RPMI7951 (cell line): Measurements from ENCODE around the gene ERC2. TPM values are rescaled to one million over a fixed set of nuclear protein-coding genes. Genes with fewer than 3 reads are reported as not detected.

Experiments used
- DNase-seq: peaks from one replicate; pipeline ENCODE4 v3.0.0-alpha.2; 2012; ENCODE audit warnings: low read depth
- total RNA-seq: library from RNA; depleted of rRNA; stranded (reverse); fragments of >200 nt; shearing (Covaris generic); gene quantifications from 2 replicates; pipeline ENCODE4 v1.2.3, GENCODE V29; 2014

The ERC2 gene
- total RNA-seq, 1 experiment from 2014 or later: 0.24 TPM

DNA sequence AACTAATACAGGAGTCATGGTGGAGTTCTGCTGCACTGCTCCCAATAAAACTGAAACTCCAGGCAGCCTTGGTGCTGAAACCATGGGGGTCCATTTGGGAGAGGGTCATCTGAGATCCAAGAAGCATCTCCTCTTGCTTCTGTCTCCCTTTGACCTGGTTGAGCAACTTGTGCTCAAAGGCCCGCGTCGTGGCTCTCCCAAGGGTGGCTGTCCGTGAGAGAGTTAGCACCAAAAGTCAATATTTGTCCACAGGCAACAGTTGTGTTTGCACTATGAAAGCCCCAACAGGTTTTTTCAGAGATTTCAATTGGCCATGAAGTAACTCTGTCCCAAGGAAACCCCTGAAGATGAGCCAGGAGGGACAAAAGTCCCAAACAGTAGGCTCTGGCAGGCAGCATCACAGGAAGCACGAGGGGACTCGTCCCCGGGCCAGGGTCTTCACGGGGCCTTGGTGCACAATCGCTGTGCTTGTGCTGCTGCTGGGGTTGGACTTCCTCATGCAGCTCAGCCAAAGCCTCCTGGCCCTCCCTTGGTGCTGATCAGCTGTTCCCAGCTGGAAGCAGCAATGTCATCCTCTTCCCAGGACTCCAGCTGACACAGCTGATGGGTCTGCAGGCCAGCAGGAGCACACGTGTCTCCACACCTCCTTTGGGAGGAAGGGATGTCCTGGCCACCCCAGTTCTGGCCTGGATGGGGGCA is 941.8 kb downstream of the ERC2 start:
- no peak for DNase-seq

DNA sequence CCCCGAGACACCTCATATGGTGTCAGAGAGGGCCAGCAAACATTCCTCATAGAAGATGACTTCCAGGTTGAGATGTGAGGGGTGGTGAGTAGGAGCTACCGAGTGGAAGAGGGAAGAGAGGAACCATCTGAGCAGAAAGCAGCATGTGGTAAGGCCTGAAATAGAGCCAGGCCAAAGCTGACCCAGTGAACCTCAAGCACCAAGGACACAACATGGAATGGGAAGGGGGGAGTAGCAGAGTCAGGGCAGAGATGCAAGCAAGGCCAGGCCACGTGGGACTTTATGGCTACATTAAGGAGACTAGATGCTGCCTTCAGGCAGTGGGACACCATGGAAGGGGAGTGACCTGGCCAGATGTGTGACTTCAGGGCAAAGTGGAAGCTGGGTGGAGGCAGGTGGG is 942.8 kb downstream of the ERC2 start:
- DNase-seq: peak; percentile 68

DNA sequence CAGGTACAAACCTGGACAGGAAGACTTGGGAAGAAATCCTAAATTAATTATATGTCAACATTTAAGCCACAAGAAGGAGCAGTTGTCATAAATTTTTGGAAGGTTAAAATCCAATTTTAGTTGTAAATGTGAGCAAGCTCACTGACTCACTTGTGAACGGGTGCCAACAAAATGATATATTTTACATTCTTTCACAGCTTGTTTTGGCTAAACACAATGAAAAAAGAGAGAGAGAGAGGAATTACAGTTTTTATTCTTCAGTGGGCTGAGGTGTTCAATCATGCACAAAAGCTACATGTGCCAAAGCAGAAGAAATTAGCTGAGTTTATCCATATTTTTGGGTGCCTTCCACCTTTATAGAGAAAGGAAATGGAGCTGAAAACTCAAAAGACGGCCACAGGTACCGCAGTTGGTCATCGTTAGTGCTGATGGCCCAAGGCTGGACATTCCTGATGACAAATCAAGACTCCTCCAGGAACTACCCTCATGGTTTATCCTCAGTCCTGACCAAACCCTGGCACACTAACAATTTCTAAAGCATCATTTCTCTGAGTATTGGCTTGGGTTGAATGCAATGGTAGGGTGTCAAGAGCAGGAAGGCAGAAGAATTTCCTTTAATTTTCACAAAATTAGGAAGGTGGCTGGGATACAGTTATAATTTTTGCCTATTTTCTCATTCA is 943.6 kb downstream of the ERC2 start:
- DNase-seq: peak; percentile 97

DNA sequence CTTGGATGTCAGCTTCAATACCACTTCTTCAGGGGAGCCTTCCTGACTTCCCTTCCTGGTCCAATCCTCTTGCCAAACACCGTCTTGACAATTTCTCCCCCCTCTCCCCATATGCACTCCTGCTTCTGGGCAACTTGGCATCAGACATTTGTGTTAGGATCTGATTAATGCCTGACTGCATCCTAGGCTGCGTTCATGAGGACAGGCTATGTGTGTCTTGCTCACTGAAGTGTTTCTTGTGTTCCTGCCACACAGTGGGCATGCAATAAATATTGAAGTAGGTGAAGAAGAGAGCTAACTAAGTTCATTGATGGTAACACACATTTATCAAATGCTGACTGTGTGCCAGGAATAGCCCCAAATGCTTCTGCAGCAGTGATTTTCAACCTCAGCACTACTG is 944.8 kb downstream of the ERC2 start:
- DNase-seq: no peak

DNA sequence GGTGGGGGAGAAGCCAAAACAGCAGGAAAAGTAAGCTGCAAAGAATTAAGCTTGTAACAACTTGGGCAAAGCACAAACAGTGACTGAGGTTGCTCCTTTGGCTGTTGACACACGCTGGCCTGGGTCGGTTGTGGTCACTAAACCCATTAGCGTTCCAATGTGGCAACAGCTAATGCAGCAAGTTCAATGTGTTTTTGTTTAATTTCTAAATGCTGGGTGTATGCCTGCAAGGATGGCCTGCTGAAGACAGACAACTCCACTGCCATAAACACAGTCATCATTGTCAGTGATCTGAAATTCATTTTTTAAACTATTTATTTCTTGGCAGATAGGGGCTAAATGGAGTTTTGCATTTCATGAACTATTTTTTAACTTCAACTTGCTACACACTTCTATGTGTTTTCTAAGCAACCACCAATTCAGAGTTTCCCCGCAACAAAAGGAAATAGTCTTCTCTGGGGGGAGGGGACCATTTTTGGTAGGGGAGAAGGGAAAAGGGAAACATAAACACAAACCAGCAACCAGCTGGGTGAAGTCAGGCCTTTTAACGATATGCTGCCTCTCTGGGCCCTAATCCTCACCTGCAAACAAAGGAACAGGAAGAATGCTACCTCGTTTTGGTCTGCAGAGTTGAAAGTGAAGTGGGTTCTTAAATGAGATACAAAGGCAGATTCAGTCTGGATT is 946.4 kb downstream of the ERC2 start:
- DNase-seq: peak; percentile 94

DNA sequence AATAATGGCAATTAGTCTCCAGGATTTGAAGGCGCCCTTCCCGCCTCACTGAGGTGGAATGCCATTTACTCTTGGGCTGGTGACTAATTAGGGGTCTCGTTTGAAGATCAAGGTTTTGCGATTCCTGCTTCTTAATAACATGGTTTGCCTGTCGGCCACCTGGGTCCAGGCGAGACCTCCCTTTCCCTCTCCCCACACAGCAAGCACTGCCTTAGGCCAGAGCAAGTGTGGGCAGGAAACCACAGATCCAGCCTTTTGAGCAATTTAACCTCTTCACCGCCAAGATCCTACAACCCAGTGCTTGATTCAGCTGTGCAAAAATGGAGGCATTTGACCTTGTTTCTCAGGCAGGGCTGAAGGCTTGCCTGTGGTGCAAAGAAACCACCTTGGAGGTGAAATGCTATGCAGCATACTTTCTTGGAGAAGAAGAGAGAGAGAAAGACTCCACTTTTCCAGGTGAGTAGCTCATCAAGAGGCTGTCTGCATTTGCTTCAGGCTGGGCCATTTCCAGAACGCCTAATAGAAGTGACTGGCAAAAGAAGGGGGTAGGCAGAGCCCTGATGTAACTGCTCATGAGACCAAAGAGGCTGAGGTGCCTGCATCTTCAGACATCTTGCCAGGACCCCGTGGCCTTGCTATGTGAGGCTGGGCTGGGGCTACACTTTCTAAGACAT is 947.1 kb downstream of the ERC2 start:
- peak; percentile 76 for DNase-seq

DNA sequence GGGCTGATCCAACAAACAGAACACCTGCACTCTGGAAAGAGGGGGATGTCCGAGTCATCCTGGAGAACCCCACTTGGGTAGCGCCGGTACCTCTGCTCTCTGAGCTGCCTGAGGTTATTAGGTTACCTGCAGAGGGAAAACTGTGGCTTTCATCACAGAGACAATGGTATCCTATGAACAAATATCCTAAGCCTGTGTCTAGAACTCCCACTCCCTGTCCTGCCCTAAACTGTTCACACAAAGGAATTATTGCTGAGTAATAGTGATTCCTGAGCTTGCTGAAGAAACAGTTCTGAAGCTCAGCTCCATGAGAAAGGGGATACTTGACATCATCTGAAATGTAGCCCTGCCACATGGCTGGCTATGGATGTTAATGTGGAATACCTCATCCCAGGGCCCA is 949.2 kb downstream of the ERC2 start:
- DNase-seq: no peak

DNA sequence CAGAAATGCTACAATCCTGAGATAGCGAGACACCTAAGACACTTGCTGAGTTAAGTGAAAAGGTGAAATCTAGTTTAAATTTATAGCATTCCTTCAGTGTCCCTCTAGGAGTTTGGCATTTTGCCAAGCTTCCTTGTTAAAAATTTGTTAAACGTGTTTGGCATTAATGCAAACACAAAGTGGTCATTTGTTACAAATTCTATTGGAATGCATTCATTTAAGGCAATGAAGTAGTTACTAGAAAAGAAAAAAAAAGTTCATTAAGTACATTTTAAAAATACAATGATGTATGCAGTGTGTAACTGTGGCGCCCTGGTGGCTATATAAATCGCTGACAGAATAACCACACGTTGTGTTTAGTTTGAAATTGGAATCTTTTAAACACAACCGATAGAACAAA is 949.8 kb downstream of the ERC2 start:
- DNase-seq: no peak

DNA sequence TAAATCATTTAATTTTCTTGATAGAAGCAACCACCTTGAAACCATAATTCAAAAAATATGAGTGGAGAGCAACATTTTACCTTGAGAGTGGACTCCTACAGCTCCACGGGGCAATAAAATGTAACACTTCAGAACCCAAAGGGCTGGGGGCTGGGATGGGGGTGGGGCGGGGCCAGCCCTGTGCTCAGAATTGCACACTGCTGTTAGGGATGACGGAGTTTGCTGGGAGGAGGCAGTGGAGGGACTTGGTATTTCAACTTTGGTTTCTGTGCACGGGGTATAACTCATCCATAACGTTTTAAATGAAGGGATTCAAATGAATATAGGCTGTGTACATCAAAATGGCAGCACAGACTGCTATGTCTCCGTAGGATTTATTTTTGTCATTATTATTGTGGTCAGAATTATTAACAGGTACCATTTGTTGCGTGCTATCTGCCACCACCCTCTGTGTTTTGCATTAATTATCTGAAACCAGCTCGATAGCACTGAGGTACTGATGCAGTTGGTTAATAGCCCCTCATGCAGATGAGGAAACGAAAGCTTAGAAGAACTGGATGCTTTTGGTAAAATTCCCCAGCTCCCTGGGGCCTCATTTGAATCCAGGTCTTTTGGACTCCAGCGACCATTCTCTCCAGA is 951.8 kb downstream of the ERC2 start:
- DNase-seq: no peak

DNA sequence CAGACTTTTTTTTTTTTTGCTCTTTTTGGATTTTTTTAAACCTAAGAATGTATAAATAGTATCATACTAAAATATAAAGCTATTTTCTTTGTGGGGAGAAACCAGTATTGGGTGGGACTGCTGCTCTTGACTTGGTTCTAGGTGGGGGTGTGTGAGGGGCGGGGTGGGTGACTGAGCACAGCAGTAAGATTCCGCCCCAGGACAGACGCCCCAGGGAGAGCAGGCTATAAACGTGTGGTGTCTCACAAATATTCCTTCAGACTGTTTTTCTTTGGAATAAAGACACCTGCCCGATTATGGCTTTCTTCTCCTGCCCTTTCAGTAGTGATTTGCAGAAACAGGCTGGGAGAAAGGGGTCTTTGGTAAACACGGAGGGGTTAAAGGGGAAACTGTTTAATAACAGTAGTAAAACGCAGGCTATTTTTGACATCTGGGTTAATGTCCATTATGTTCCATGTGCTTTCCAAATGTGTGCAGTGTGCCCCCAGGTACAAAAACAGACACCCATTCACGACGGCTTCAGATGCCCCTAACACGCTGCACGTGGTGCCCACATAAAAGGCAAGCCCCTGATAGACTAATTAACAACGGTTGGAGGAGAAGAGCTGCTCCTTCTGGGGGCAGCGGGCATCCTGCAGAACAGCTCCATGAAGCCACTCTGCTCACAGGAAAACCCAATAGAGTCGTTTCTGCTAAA is 952.6 kb downstream of the ERC2 start:
- DNase-seq: no peak

DNA sequence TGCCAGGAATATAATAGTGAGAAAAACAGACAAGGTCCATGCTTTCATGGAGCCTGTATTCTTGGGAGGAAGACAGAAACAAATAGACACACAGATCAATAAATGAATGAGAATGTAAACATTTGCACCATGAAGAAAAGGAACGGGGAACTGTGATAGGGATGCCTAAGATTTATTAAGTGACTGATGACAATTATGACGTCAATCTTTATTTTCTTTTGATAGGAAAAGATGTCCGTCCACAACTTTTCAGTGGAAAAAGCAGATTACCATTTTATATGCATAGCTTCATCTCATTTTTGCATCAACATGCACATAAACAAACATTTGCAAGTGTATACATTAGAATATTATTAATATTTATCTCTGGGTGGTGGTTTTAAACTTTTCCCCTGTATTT is 953.3 kb downstream of the ERC2 start:
- DNase-seq: no peak

DNA sequence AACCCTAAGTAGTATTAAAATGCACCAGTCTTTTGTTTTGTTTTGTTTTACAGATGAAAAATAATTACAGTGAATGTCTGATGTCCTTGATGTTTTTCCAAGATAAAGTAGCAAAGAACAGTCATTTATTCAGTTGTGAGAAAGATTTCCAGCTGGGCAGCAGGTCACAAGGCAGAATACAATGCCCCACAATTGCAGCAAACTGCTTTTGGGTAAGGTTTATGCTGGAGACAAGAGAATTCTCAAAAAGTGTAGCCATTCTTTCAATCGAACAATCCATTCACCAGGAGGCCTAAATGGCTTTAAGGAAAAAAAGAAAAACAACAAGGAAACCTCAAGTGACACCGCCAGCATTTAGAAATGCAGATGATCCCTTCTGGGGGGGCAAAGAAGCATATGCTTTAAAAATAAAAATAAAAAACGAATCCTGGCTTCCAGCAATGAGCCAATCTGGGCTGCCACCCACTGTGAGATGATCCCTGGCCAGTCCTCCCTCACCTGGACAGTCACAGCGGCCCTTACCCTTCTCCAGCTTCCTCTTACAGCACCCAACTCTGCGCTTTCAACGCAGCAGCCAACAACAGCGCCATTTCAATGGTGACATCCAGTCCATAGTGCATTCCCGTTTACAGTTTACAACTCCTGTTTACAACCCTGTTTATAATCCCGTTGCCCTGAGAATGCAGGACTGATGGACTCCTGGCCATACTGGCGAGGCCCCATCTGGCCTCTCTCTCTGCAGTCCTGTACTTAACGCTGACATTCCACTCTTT is 955.5 kb downstream of the ERC2 start:
- no peak for DNase-seq

DNA sequence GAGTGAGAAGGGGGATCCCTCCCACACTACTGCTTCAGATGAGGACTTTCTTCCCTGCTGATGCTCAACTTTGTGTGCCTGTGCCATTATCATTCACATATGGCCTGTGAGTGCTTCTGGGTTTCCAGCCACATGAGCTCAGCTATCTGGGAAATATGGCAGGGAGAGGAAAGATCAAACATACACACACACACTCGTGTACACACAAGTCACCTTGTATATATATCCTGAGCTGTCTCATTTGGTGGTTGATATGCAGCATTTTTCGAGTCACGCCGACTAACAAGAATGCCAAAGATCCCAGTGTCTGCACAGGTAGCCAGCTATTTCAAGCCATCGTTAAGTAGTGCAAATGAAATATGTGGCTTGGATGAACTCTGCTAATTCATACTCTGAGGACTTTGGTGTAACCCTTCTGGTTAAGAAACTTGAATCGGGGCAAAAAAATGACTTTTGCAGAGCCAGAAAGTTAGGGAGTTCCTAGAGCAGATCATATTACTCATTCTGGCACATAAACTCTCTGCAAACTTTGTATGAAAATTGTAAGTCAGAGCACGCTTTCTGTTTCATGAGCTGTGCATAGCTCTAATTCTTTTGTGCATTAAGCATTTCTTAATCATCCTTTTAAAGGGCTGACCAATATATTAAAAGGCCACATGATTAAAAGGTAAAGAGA is 956.2 kb downstream of the ERC2 start:
- DNase-seq: peak; percentile 53

DNA sequence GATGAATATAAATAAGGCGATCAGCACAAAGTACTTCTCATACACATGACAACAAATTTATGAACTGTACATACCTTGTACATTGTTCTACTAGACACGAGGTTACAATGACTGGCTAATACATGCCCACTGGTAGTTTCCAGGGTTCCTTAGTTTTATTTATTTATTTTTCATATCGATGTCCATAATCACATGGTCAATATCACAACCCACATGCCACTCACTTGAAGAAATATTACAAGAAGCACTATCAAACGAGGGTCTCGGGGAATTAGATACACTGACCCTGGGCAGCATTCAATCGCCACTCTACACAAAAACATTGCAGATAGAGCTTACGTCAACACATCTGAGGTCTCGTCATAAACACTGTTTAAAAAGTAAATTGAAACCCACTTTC is 959.9 kb downstream of the ERC2 start:
- DNase-seq: no peak

DNA sequence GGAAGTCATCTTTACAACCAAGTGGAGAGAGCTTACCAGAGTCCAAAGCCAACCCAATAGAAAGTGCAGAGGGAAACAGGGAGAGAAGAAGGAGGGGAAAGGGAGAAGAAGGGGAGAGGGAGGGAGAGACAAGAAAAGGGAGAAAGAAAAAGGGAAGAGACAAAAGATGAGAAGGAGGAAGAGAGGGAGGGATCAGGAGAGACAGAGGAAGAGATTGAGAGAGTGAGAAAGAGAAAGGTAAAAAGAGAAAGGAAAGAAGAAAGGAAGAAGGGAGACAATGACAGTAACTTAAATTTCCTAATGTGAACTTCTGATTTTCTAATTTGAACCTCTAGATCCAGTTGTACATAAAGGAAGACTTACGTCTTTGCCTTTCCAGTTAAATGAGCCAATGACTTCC is 960.5 kb downstream of the ERC2 start:
- DNase-seq: no peak

DNA sequence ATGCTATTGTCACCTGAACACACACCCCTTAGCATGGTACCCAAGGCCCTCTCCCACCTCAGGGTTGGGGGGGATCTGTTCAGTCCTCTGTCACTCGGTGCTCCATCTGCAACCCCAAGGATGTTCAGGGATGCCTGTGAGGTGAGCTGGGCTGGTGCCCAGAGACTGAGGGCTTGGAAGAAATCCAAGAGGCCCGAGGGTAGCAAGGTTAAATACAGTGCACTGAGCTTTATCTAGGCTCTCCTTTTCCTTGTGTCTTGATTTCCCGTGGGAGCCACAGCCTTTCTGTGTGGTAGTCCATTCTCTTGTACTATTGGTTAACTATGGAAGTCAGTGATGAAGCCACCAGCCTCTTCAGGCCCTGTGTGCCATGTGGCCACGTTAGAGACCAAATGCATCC is 962.5 kb downstream of the ERC2 start:
- DNase-seq: peak; percentile 61

DNA sequence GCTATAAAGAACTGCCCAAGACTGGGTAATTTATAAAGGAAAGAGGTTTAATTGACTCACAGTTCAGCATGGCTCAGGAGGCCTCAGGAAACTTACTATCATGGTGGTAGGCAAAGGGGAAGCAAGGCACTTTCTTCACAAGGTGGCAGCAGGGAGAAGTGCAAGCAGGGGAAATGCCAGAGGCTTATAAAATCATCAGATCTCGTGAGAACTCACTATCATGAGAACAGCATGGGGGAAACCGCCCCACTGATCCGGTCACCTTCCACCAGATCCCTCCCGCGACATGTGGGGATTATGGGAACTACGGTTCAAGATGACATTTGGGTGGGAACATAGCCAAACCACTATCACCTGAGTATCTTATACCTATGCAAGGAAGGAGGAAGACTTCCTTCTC is 963.2 kb downstream of the ERC2 start:
- peak; percentile 84 for DNase-seq

DNA sequence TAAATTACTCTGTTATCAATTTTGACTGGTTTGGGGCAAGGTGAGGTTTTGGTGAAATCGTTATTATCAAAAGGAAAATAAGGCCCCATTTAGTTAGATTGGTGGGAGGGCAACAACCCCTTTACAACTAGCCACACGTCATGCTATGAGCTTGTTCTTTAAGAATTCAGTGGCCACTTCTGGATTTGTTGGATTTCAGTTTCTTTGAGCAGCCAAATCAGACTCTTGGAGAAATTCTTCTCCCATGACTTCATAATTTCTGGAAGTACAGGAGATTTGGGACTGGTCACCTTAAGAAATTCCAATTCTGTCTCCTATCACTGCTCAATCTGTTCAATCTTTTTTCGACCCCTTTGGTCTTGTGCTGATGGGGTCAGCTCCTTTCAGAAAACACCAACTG is 966.4 kb downstream of the ERC2 start:
- DNase-seq: peak; percentile 54

DNA sequence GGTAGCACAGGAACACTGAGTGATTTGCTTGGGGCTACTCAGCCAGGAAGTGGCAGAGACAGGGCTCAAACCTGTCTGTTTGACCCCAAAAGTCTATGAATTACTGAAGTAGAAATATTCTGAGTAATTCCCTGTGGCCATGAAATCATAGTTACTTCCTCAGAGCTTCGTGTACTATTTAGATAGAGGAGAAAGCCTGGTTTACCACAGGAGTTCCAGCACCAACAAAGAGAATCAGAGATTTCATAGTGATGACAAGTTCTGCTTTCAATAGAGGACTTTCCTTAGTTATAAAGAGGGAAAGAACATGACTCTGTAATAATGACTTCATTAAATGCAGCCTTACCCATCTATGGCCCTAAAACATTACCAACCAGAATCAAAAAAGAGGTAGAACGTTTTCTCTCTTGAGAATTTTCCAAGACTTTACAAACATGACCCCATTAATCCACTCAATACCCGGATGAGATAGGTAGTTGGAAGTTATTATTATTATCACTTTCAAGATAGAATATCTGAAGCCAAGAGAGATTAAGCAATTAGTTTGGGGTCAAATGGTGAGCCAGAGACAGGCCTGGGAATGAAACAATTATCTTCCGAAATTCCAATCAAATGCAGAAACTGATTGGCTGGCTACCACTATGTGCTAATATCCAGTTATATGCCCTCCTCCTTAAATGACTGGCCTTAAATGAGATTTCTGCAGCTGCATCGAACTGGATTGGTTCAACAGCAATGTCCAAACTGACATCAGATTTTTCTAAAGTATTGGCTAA is 967.5 kb downstream of the ERC2 start:
- peak; percentile 75 for DNase-seq
